ENCODE data around the gene L3MBTL3. TPM values are rescaled to one million over a fixed set of nuclear protein-coding genes. Genes with fewer than 3 reads are reported as not detected.
A peak's percentile ranks its signal among the peaks of the same experiment; 100 is the strongest.

The L3MBTL3 gene
- total RNA-seq: 8.0 and 13.7 TPM in 2 replicates

DNA sequence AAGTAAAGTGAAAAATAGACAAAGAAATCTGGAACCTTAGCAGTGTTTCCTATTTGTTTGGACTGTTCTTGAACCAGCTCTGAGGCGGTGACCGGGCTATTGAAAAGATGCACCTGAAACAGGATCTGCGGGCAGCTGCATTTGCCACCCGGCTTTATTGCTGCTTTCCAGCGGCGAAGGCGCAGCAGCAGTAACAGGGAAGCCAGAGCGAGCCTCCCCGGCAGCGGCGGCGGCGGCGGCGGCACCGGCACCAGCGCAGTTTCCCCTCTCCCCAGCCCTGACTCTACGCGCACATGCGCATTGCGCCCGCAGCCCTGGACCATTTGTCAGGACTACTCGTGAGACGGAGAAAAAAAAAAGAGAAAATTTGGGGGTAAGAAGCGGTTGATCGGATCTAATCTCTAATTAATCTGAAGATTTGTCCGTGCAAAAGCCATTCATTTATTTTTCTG is at the start of gene L3MBTL3:
Gene L3MBTL3 (plus strand): TSS at position 290 of the 452 bp plus-strand sequence. CDS start 24,119 bp downstream, outside the sequence.
- DNase-seq (ENCODE audit: low read depth): peak; percentile 63

DNA sequence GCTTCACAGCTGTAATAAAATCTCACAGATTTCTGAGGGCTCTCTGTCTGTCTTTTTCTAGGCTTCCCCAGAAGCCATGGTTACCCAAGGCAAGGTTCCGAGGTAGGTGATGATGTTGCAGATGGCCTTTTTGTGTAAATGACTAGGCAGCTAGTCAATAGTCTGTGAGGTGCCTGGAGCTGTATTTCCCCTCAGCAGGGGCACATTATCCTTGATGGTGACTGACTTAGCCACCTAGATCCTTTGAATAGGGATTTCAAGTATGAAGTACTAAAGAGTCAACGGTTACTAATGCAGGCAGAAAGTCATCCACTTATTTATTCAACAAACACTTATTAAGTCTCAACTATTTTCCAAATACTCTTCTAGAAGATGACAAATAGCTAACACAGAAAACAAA is 49.3 kb upstream of the L3MBTL3 start:
- DNase-seq (ENCODE audit: low read depth): no peak

GRCh38 chr6:129976110-129976509 is 42.3 kb upstream of the L3MBTL3 start:
- no peak for DNase-seq (ENCODE audit: low read depth)

DNA sequence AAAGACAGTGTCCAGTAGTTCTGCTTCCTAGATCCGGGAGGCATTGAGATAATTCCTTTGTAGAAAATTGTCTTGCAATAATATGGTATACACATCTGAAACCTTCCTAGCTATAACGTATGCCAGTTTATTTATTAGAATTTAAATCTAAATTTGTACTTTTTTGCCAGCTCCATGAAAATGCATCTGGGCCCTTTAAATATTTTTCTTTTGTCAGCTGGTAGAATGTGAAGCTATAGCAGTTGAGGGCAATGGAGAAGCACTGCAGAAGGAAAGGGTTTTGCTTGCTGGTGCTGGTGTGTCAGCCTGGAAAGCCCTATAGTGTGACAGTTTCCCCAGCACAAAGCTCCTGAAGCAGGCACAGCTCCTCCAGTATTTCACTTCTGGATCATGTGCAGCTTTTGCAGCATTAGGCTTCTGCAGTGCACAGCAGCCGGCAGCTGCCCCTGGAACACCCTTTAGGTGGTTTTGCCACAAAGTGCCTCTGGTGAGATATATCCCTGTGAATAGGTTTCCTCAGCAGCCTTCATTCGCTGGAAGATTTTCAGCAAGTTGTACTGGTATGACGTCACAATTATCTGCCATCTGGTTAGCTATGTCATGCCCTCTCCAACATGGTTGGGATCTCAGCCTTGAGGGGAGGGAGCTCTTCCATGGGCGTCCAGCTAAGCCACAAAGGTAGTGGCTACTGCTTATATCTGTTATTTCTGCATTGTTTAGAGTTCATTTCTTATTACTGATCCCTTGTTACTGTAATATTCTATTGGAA is 40.0 kb upstream of the L3MBTL3 start:
- no peak for DNase-seq (ENCODE audit: low read depth)

GRCh38 chr6:129980821-129981220 is 37.6 kb upstream of the L3MBTL3 start:
- no peak for DNase-seq (ENCODE audit: low read depth)

- DNase-seq (ENCODE audit: low read depth): peak; percentile 16
Measured at GRCh38 chr6:129981598-129981997, 36.8 kb upstream of the L3MBTL3 start.

- DNase-seq (ENCODE audit: low read depth): no peak
Measured at GRCh38 chr6:129989396-129989795, 29.0 kb upstream of the L3MBTL3 start.

GRCh38 chr6:129992881-129993280 is 25.5 kb upstream of the L3MBTL3 start:
- no peak for DNase-seq (ENCODE audit: low read depth)

DNA sequence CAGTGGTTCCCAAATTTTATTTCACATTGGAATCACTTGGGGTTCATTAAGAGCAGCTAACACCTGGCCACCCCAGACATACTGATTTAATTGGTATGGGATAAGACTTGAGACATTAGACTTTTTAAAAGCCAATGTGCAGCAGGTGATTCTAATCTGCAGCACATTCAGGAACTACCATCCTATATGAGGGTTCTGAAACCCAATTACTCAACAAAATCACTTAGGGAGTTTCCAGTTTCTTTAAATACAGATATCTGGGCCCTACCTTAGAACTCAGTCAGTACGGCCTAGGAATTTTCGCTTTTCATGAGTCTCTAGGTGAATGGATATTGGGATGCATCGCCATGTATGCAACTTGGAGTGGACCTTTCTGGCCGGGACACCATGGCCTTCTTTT is 24.0 kb upstream of the L3MBTL3 start:
- no peak for DNase-seq (ENCODE audit: low read depth)

- DNase-seq (ENCODE audit: low read depth): no peak
Measured at GRCh38 chr6:129996387-129996786, 22.0 kb upstream of the L3MBTL3 start.

DNA sequence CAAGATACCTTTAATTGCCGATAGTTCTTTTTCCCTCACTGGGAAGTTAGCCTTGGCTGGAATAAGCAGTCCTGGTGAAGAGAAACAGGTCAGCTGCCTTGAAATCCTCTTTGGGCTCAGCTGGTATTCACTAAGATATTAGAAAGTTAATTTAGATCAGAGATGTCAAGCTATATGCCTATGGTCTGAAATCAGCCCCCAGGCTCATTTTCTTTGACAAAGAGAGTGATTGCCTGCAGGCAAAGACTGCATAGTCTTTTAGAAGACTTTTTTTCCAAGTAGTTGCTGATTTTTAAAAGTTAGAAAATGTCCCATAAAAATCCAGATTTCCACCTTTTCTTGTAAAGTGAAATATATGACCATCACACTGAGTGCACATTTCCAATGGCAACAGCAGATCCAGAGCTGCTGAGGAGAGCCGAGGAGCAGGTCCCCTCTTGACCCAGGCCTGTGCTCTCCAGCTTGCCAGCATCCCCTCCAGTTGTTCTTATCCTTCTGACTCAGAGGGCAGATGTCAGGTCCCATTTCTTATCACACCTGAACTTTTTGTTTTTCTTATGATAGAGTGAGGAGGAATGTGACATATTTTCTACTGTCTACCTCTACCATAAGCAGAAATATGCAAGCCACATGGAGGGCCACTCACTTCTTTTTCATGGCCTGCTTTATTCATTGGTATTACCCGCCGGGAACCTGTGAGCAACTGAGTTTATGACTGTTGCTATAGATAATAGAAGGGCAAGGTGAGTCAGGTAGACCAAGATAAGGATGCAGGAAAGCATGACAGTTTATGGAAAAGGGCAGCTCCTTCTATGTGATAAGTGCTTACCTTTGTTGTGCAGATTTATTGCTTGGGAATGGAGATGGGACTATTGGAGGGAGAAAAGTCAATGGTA is 17.6 kb upstream of the L3MBTL3 start:
- no peak for DNase-seq (ENCODE audit: low read depth)

DNA sequence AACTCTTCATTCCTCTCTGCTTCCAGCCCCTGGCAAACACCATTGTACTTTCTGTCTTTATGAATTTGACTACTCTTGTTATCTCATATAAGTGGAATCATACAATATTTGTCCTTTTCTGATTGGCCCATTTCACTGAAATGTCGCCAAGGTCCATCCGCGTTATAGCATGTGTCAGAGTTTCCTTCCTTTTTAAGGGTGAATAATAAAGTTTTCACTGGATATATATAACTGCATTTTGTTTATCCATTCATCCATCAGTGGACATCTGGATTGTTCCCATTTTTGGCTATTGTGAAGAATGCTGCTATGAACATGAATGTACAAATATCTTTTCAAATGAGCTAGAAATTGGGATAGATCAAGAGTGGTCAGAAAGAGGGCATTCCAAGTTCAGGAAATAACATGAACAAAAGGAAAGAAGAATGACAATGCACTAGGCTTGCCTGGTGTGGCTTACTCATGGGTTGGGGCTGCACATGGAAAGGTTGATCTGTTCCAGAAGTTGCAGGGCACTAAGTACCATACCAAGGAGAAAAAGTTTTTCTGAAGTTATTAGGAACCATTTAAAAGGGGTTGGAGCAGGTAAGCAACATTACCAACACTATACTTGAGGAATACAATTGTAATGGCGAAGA is 10.0 kb upstream of the L3MBTL3 start:
- DNase-seq (ENCODE audit: low read depth): no peak

DNA sequence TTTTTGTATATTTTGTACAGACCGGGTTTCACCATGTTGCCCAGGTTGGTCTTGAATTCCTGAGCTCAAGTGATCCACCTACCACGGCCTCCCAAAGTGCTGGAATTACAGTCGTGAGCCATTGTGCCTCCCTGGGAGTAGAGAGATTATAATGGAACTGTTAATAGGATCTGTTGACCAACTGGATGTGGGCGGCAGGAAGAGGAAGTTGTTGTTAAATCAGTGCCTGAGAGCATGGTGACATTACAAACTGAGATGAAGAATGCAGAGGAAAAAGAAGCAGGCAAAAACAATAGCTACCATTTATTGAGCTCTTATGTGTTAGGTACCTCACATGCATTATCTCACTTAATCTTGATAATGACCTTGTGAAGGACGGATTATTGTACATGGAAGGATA is 9.2 kb upstream of the L3MBTL3 start:
- no peak for DNase-seq (ENCODE audit: low read depth)

DNA sequence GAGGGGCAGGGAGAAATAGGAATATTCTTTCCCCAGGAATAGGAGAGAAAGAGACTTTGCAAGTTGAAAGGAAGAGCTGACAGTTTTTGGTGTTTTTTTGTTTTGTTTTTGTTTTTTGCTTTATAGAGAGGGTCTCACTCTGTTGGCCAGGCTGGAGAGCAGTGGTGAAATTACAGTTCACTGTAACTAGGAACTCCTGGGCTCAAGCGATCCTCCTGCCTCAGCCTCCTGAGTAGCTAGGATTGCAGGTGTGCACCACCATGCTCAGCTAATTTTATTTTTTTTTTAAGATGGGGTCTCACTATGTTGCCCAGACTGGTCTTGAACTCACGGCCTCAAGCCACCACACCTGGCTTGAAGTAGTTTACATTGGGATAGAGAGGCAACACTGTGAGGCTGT is 8.0 kb upstream of the L3MBTL3 start:
- no peak for DNase-seq (ENCODE audit: low read depth)

DNA sequence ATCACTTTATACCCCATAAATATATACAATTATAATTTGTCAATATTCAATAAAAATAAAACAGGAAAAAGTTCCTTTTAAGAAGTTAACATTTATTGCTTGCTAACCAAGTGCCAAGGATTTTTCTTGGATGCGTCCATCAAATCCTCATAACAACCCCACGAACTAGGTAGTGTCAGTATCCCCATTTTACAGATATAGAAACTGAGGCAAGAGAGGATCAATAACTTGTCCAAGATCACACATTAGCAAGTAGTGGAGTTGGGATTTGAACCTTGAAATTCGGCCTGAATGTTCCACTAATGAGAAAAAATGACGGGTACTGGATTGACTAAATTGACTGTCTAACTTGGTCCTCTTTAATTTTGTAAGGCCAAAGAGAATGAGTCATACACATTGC is 5.7 kb upstream of the L3MBTL3 start:
- DNase-seq (ENCODE audit: low read depth): no peak

DNA sequence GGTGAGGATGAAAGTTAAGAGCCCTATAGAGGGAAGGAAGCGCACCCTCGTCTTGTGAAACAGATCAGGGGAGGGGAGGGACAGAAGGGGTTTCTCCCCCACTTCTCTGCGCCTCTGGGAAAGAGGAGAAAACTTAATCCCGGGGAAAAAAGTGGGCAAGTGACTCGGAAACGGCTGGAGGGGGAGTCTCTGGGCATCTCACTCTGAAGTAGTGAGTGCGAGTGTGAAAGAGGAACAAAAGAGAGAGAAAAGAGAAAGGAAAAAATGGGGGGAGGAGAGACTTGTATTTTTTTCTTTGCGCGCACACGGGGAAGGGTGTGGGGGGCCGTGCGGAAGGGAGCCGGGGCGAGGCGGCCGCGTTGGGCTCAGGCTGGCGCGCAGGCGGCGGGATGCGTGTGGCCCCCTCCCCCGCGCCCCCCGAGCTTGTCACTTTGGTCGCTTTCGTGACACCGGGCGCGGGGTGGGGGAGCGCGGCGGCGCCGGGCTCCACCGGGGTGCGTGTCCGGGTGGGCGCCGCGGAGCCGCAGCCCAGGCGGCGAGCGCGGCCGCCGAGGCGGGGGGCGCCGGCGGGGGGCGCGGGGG is 454 bp downstream of the L3MBTL3 start:
- DNase-seq (ENCODE audit: low read depth): no peak

GRCh38 chr6:130019326-130020072 is 1.1 kb downstream of the L3MBTL3 start:
- no peak for DNase-seq (ENCODE audit: low read depth)

DNA sequence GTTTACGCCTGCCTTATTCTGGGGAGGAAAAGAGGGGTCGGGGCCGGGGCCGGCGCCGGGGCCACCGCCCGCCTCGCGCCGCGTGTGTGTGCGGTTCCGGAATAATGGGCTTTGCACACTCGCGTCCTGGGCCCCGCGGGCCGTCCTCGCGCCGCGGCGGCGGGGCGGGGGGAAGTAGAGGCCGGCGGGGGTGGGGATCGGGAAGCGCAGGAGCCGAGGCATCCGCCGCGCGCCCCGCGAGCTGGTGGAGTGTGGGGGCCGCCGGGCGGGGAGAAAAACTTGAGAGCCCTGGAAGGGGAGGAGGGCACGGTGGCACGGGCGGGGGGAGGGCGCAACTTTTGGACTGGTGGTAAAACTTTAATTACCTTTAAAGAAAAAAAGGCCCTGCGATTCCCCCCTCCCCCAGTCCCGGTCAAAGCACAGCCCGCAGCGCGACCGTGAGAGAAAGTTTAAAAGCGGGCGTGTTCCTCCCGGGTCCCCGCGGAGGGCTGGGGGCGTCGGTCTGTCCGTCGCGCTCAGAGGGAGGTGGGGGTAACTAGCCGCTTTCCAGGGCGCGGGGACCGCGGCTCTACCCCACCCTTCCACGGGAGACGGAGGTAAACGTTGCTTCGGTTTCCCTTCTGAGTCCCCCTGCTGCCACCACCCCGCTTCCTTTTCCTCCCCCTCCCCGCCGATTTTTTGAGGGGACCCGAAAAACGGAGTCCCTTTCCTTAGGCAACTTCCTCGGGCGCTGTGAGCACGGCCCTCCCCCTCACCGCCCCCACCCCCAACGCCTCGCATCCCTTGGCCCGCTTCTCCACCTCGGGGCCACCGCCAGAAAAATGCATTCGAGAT is 1.9 kb downstream of the L3MBTL3 start:
- no peak for DNase-seq (ENCODE audit: low read depth)

- DNase-seq (ENCODE audit: low read depth): peak; percentile 88
Measured at GRCh38 chr6:130020907-130021629, 2.7 kb downstream of the L3MBTL3 start.

DNA sequence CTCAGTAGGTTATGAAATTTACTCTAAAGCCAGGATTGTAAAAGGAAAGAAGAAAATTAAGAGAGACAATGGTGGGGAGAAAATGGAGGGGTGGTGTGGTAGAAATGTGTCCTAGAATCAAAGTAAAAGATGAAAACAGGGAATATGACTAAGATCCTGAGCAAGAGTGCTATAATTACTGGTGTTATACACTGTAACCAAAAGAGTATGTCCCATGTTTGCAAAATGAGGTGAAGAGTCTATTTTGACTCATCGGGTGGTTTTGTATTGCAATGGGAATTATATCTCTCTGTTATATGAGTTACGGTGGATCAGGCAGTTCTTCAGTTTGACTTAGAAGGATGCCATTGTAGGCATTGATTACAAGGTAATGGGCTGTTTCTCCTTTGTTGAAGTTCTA is 8.5 kb downstream of the L3MBTL3 start:
- no peak for DNase-seq (ENCODE audit: low read depth)
